Keratinocyte (primary cell): Measurements from ENCODE around the gene ITGA11. TPM values are rescaled to one million over a fixed set of nuclear protein-coding genes. Genes with fewer than 3 reads are reported as not detected.

ENCODE experiments used
- DNase-seq: peaks from one replicate; pipeline ENCODE4 v3.0.0-alpha.2; 2011; ENCODE audit warnings: low read depth, missing footprints, low spot score
- FAIRE-seq: peaks from 2 replicates; lab custom pipeline; 2011; peaks lifted over from hg19 to GRCh38; lab: Jason Lieb, UNC
- H2AFZ ChIP-seq: 2 replicates; pipeline ENCODE4 v1.6.0; 2012; ENCODE audit warnings: low read length, control low read depth, inconsistent platforms; ENCODE audit not compliant: control insufficient read depth
- H3K27ac ChIP-seq: 2 replicates; pipeline ENCODE4 v1.5.1; 2011; ENCODE audit warnings: low read length; ENCODE audit not compliant: control insufficient read depth, insufficient read depth
- H3K27me3 ChIP-seq: 3 replicates; pipeline ENCODE4 v1.6.0; 2011; ENCODE audit warnings: low read length; ENCODE audit not compliant: control insufficient read depth, insufficient read depth; ENCODE audit errors: extremely low read depth
- H3K36me3 ChIP-seq, 2 experiments: 2 replicates in 1 of 2; 3 replicates in 1 of 2; pipeline ENCODE4 v1.5.1; 2011; ENCODE audit warnings: low read length in 2 of 2, mild to moderate bottlenecking in 1 of 2; ENCODE audit not compliant: control insufficient read depth in 2 of 2, insufficient read depth in 2 of 2; ENCODE audit errors: extremely low read depth in 1 of 2
- H3K4me1 ChIP-seq: 3 replicates; pipeline ENCODE4 v1.5.1; 2011; ENCODE audit warnings: low read length; ENCODE audit not compliant: control insufficient read depth, insufficient read depth; ENCODE audit errors: extremely low read depth
- H3K4me2 ChIP-seq: 3 replicates; pipeline ENCODE4 v1.6.0; 2011; ENCODE audit warnings: low read depth, low read length; ENCODE audit not compliant: control insufficient read depth, insufficient read depth; ENCODE audit errors: extremely low read depth
- H3K4me3 ChIP-seq, 3 experiments: fragments of 200-600 bp in 1 of 3; sonication (generic) in 1 of 3; 2 replicates in 2 of 3; 3 replicates in 1 of 3; pipeline ENCODE4 v1.5.1; 2011 to 2016; ENCODE audit warnings: low read length in 3 of 3, mild to moderate bottlenecking in 3 of 3, control low read depth in 2 of 3, inconsistent platforms in 1 of 3, low read depth in 1 of 3, mixed read lengths in 1 of 3, mixed run types in 1 of 3, moderate library complexity in 1 of 3; ENCODE audit not compliant: control insufficient read depth in 2 of 3, insufficient read depth in 2 of 3; ENCODE audit errors: extremely low read depth in 1 of 3
- H3K79me2 ChIP-seq: 2 replicates; pipeline ENCODE4 v1.6.0; 2012; ENCODE audit warnings: low read length; ENCODE audit not compliant: control insufficient read depth, insufficient read depth
- H3K9ac ChIP-seq: 3 replicates; pipeline ENCODE4 v1.6.0; 2011; ENCODE audit warnings: low read length; ENCODE audit not compliant: control insufficient read depth, insufficient read depth; ENCODE audit errors: extremely low read depth
- H3K9me1 ChIP-seq: 3 replicates; pipeline ENCODE4 v1.6.0; 2011; ENCODE audit warnings: low read length; ENCODE audit not compliant: control insufficient read depth, insufficient read depth; ENCODE audit errors: extremely low read depth
- H3K9me3 ChIP-seq: 2 replicates; pipeline ENCODE4 v1.5.1; 2012; ENCODE audit warnings: low read depth, low read length; ENCODE audit not compliant: control insufficient read depth
- H4K20me1 ChIP-seq: 3 replicates; pipeline ENCODE4 v1.6.0; 2011; ENCODE audit warnings: low read length; ENCODE audit not compliant: control insufficient read depth, insufficient read depth; ENCODE audit errors: extremely low read depth
- CTCF ChIP-seq, 3 experiments: IDR thresholded peaks in 1 of 3; conservative IDR thresholded peaks in 1 of 3; optimal IDR thresholded peaks in 1 of 3; 2 replicates in 2 of 3; 3 replicates in 1 of 3; pipeline versions ENCODE3 to v1.5.1; 2011; ENCODE audit warnings: low read length in 3 of 3, mild to moderate bottlenecking in 3 of 3, moderate library complexity in 2 of 3, control low read depth in 1 of 3, inconsistent platforms in 1 of 3; ENCODE audit not compliant: insufficient read depth in 2 of 3; ENCODE audit errors: extremely low read depth in 1 of 3
- EZH2 ChIP-seq: IDR thresholded peaks from one replicate; pipeline ENCODE4 v1.6.1; 2012; ENCODE audit warnings: inconsistent platforms, mild to moderate bottlenecking, low read length, moderate library complexity
- dilution Hi-C: fragments of 300-500 bp; cut with MboI; formaldehyde crosslinking; loops from one replicate; pipeline ENCODE4 v1.7.0; 2020; ENCODE audit warnings: low sequenced_read_pairs; ENCODE audit not compliant: extremely low pct_ligation_motif_present
- polyA plus RNA-seq, 5 experiments: library from polyadenylated mRNA; depleted of rRNA in 3 of 5; stranded (reverse) in 3 of 5; stranded (forward) in 1 of 5; unstranded in 1 of 5; fragments of >200 nt; gene quantifications; 1 replicate in 1 of 5; 2 replicates in 3 of 5; 3 replicates in 1 of 5; pipeline versions ENCODE4 v1.2.1 to v1.2.3, GENCODE V29; 2011 to 2012; ENCODE audit warnings: missing spikeins in 2 of 5, low read depth in 1 of 5, low replicate concordance in 1 of 5

Gene ITGA11
- polyA plus RNA-seq, 1 donor (not counting 4 experiments of a cell fraction or from before 2014, with no cell fraction given) = not detected

DNA sequence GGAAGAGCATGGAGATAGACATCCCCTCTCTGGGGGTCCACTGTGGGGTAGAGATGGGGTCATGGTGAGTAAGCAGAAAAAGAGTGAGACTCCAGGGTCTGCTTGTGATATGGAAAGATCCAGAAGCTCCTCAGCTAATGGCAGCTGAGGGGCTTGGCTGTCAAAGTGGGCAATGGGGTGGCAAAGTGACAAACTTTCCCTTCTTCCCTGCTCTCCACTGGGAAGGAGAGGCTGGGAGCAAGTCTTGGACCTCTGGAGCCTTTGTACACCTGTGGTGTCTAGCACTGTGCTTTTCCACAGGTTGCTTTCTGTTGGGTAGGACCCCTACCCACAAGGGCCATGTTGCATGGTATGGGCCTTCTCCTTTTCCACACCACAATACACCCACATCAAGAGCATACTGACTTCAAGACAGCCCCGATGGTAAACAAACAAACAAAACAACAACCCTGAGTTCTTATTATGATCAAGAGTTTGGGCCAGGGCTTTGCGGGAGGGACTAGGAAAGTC, 3.5 kb downstream of the ITGA11 start:
- Histone ChIP-seq H2AFZ (no peak overlapping the region), H3K36me3 (no peaks in the 10 kb centered on the region), H3K79me2 (no peaks in the 10 kb centered on the region), H3K27ac (no peak overlapping the region), H3K9me1 (no peaks in the 10 kb centered on the region), H3K4me1 (peaks cover 6% of the 10 kb centered on the region), H3K9me3 (no peaks in the 10 kb centered on the region), H3K4me2 (no peak overlapping the region), H4K20me1 (no peaks in the 10 kb centered on the region), H3K4me3 (no peak overlapping the region), H3K27me3 (peaks cover 68% of the 10 kb centered on the region), H3K9ac (no peak overlapping the region)
- dilution Hi-C loops = no loop called here
- FAIRE-seq (no peak), DNase-seq (no peak)
- TF ChIP-seq EZH2 (no peak), CTCF (optimal IDR thresholded peaks at IDR 0.05 in 1 of 3, IDR thresholded peaks at IDR 0.05 in 1 of 3, conservative IDR thresholded peaks at IDR 0.05 in 1 of 3; ENCODE audit: extremely low read depth in 1 of 3, insufficient read depth in 2 of 3, low read length in 3 of 3) (no peak)

- no peak overlapping the region for H2AFZ ChIP-seq
- H3K9me1 ChIP-seq = no peaks in the 10 kb centered on the region
- H3K4me2 ChIP-seq = no peak overlapping the region
- TF ChIP-seq CTCF (optimal IDR thresholded peaks at IDR 0.05 in 1 of 3, IDR thresholded peaks at IDR 0.05 in 1 of 3, conservative IDR thresholded peaks at IDR 0.05 in 1 of 3; ENCODE audit: extremely low read depth in 1 of 3, insufficient read depth in 2 of 3, low read length in 3 of 3) (no peak), EZH2 (no peak)
- peaks cover 63% of the 10 kb centered on the region for H3K27me3 ChIP-seq
- H3K9me3 ChIP-seq = no peaks in the 10 kb centered on the region
- H3K9ac ChIP-seq = no peak overlapping the region
- H3K79me2 ChIP-seq = no peaks in the 10 kb centered on the region
- H3K36me3 ChIP-seq = no peaks in the 10 kb centered on the region
- no peak overlapping the region for H3K4me3 ChIP-seq
- FAIRE-seq (no peak), DNase-seq (no peak)
- peaks cover 6% of the 10 kb centered on the region for H3K4me1 ChIP-seq
- H4K20me1 ChIP-seq = no peaks in the 10 kb centered on the region
- no peak overlapping the region for H3K27ac ChIP-seq
- dilution Hi-C loops = no loop called here
Observed at GRCh38 chr15:68427963-68428362, 4.0 kb downstream of the ITGA11 start.
